Esophagus squamous epithelium (tissue), 5 donors: Measurements from ENCODE around the gene UBE2F. TPM values are rescaled to one million over a fixed set of nuclear protein-coding genes. Genes with fewer than 3 reads are reported as not detected.
A peak's percentile ranks its signal among the peaks of the same experiment; 100 is the strongest.

Experiments used
- DNase-seq: peaks from one replicate; lab custom pipeline; 2025; lab: John Stamatoyannopoulos, UW
- H3K27ac ChIP-seq, 4 donors: fragments of 200-600 bp; sonication (generic); one replicate each; pipeline ENCODE4 v1.5.1; 2016 to 2019; ENCODE audit warnings: mild to moderate bottlenecking in 1 of 4
- H3K27me3 ChIP-seq, 4 donors: fragments of 200-600 bp; sonication (generic); 1 replicate in 3 of 4; 2 replicates in 1 of 4; pipeline versions ENCODE4 v1.5.1 to v1.6.0; 2017 to 2021; ENCODE audit warnings: antibody characterized with exemption in 1 of 4
- H3K36me3 ChIP-seq, 3 donors: fragments of 200-600 bp; sonication (generic); one replicate each; pipeline ENCODE4 v1.5.1; 2016 to 2019
- H3K4me1 ChIP-seq, 3 donors: fragments of 200-600 bp; sonication (generic); one replicate each; pipeline ENCODE4 v1.5.1; 2017 to 2019
- H3K4me3 ChIP-seq, 4 donors: fragments of 200-600 bp; sonication (generic); 1 replicate in 3 of 4; 2 replicates in 1 of 4; pipeline ENCODE4 v1.5.1; 2016 to 2019; ENCODE audit warnings: mild to moderate bottlenecking in 2 of 4, moderate library complexity in 1 of 4
- H3K9me3 ChIP-seq, 3 donors: fragments of 200-600 bp; sonication (generic); one replicate each; pipeline ENCODE4 v1.5.1; 2016 to 2019
- POLR2A ChIP-seq, 4 donors: fragments of 450-650 bp; IDR thresholded peaks; one replicate each; pipeline ENCODE4 v1.6.1; 2017; ENCODE audit warnings: antibody characterized with exemption in 4 of 4, mild to moderate bottlenecking in 4 of 4, moderate library complexity in 3 of 4
- WGBS, 2 donors: methylation state at CpG; one replicate each; pipeline ENCODE4 v1.1.5; 2018; 5-methylcytosine and 5-hydroxymethylcytosine counted together
- intact Hi-C: fragments of 100-400 bp; cut with DNase I; formaldehyde crosslinking; loops from one replicate; pipeline ENCODE4 v1.15.0; 2022
- total RNA-seq, 4 donors: library from RNA; depleted of rRNA; stranded (reverse); fragments of >200 nt; gene quantifications; one replicate each; pipeline ENCODE4 v1.1.0, GENCODE V29; 2016
- TF ChIP-seq, protein P1 (sequence below), 6 experiments: fragments of 450-650 bp in 4 of 6; fragments of 200-600 bp in 2 of 6; sonication (generic) in 2 of 6; IDR thresholded peaks; one replicate each; pipeline ENCODE4 v1.5.1; 2016 to 2019; ENCODE audit warnings: antibody characterized with exemption in 6 of 6, mild to moderate bottlenecking in 4 of 6, moderate library complexity in 4 of 6
- donor health status: DM: yes; HTN: yes; CAD: no.

UBE2F gene
- total RNA-seq, result 10 to 100 TPM; 54.9 to 84.7 (median 64.8) TPM

DNA sequence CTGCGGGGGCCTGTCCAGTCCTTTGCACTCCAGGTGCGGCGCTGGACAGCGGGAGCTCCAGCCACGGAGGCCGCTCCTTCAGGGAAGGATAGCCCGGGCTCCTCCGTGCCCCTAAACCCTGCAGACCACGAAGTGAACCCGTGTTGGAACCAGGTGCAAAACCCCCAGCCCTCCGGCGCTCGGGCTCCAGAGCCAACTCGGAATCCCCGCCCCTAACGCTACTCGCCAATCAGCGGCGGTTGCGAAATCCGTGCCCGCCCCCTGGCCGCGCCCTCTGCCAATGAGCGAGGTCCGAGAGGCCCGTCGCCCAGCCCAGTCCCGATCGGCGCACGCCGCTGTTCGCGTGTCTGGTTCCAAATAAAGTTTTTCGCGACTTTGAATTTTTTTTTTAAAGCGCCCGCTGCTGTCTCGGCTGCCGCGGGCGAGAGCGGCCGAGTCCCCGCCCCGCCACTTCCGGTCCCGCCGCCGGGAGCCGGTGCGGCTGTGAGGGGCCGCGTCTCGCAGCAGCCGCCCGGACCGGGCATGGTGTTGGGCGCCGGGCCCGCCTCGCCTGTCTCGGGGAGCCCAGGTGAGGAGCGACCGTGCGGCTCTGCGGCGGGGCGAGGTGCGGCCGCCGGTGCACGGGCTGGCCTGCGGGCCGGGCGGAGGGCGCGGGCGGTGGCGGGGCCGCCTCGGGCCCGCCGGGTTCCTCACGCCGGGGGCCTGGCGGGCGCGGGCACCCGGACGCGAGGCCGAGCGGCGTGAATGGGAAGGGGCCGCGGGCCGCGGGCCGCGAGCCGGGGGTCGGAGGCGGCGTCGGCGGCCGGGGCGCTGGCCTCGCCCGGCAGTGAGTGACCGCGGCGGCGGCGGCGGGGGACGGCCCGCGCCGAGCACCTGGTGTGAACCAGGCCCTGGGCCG lies at the start of gene UBE2F:
Gene UBE2F (plus strand): TSS at position 450 of the 898 bp plus-strand sequence. CDS start 6,094 bp downstream, outside the sequence.
- Histone ChIP-seq H3K27me3 (no peaks in the 10 kb centered on the region), H3K4me3 (peak within 1 kb of the TSS; percentile 51 to 93 (median 70)), H3K9me3 (peaks cover 0 to 15% (median 14%) of the 10 kb centered on the region in 3 donors), H3K27ac (peak within 1 kb of the TSS; percentile 73 to 92 (median 84)), H3K36me3 (no peaks in the 10 kb centered on the region), H3K4me1 (peaks cover 17 to 45% (median 24%) of the 10 kb centered on the region in 3 donors)
- intact Hi-C loops, result no loop called here
- 0% methylated on average over 20 to 22 of the region's 123 CpGs for WGBS, 2 donors
- peak; percentile 83 for DNase-seq
- peak in 3 of 4 donors; percentile 37 to 85 (median 71) for TF ChIP-seq POLR2A (IDR thresholded peaks at IDR 0.05)
- TF ChIP-seq, protein P1, sequence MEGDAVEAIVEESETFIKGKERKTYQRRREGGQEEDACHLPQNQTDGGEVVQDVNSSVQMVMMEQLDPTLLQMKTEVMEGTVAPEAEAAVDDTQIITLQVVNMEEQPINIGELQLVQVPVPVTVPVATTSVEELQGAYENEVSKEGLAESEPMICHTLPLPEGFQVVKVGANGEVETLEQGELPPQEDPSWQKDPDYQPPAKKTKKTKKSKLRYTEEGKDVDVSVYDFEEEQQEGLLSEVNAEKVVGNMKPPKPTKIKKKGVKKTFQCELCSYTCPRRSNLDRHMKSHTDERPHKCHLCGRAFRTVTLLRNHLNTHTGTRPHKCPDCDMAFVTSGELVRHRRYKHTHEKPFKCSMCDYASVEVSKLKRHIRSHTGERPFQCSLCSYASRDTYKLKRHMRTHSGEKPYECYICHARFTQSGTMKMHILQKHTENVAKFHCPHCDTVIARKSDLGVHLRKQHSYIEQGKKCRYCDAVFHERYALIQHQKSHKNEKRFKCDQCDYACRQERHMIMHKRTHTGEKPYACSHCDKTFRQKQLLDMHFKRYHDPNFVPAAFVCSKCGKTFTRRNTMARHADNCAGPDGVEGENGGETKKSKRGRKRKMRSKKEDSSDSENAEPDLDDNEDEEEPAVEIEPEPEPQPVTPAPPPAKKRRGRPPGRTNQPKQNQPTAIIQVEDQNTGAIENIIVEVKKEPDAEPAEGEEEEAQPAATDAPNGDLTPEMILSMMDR (IDR thresholded peaks at IDR 0.05), result peak in 3 of 6 experiments; percentile 1 to 36 (median 14)

DNA sequence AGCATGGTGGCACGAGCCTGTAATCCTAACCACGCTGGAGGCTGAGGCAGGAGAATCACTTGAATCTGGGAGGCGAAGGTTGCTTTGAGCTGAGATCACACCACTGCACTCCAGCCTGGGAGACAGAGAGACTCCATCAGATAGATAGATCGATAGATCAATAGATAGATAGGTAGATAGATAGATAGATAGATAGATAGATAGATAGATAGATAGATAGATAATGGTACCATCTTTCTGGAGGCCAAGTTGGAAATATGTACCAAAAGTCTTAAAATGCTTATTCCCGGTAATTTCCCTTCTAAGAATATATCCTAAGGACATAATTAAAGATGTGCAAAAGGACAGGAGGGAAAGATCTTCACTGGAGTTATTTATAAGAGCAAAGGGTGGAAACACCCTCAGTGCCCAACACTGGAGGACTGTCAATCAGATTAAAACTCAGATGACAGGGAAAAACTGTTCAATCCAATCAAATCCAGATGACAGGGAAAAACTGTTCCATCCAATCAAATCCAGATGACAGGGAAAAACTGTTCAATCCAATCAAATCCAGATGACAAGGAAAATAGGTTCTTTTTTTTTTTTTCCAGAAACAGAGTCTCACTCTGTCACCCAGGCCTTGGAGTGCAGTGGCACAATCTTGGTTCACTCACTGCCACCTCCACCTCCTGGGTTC lies 49.0 kb upstream of the UBE2F start:
- TF ChIP-seq POLR2A (IDR thresholded peaks at IDR 0.05), result no peak
- TF ChIP-seq, protein P1 (IDR thresholded peaks at IDR 0.05), result no peak
- no peaks in the 10 kb centered on the region for H3K36me3 ChIP-seq
- H3K27me3 ChIP-seq, result peaks cover 0 to 5% (median 0%) of the 10 kb centered on the region in 4 donors
- H3K9me3 ChIP-seq, result no peaks in the 10 kb centered on the region
- DNase-seq, result no peak
- no peak overlapping the region for H3K4me3 ChIP-seq
- intact Hi-C loops, result no loop called here
- H3K4me1 ChIP-seq, result peaks cover 0 to 11% (median 2%) of the 10 kb centered on the region in 3 donors
- H3K27ac ChIP-seq, result no peak overlapping the region
- WGBS, 2 donors, result 80 to 82% methylated on average over 5 of the region's 5 CpGs

DNA sequence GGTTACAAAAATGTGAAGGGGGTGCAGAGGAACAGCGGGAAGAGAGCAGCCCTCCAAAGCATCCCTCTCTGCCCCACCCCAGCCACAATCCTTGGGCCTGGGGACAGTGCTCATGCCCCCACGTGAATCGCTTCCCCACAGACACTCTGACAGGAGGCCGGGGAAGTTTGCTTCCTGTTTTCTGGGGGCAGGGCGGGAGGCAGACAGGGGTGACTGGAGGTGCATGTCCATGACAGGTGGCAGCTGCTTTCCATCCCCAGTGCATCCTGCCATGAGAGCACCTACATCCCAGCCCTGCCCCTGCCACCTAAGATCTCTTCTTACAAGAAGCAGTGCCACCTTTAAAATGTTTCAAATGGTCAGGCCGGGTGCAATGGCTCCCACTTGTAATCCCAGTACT lies 47.2 kb upstream of the UBE2F start:
- Histone ChIP-seq H3K27me3 (peaks cover 0 to 5% (median 0%) of the 10 kb centered on the region in 4 donors), H3K27ac (peak overlapping the region in 1 of 4 donors; percentile 61), H3K4me1 (peaks cover 7 to 25% (median 9%) of the 10 kb centered on the region in 3 donors), H3K36me3 (no peaks in the 10 kb centered on the region), H3K9me3 (no peaks in the 10 kb centered on the region), H3K4me3 (no peak overlapping the region)
- 56 to 78% methylated on average over 4 to 5 of the region's 6 CpGs for WGBS, 2 donors
- TF ChIP-seq, protein P1 (IDR thresholded peaks at IDR 0.05), result no peak
- TF ChIP-seq POLR2A (IDR thresholded peaks at IDR 0.05), result no peak
- no peak for DNase-seq
- intact Hi-C loops, result no loop called here

DNA sequence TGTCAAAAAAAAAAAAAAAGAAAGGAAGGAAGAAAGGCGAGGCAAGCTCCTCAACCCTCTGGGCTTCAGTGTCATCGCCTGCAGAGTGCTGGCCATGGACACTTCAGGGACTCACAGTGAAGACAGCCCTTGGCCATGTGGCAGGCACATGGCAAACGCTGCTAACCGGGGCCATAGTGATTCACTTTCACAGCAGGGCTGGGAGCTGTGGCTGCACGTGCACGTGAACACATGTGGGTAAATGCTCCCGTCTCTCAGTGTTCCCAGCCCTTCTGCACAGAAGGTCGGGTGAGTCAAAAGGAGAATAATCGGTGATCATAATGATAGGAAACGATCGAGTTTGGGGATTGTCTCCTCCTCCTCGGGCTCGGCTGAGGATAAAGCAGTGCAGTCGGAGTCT lies 46.1 kb upstream of the UBE2F start:
- TF ChIP-seq, protein P1 (IDR thresholded peaks at IDR 0.05), result no peak
- no peak for TF ChIP-seq POLR2A (IDR thresholded peaks at IDR 0.05)
- intact Hi-C loops, result no loop called here
- Histone ChIP-seq H3K27ac (no peak overlapping the region), H3K4me1 (peaks cover 7 to 25% (median 9%) of the 10 kb centered on the region in 3 donors), H3K27me3 (peaks cover 0 to 5% (median 0%) of the 10 kb centered on the region in 4 donors), H3K36me3 (no peaks in the 10 kb centered on the region), H3K4me3 (no peak overlapping the region), H3K9me3 (no peaks in the 10 kb centered on the region)
- 74 to 87% methylated on average over 6 to 14 of the region's 14 CpGs for whole genome bisulfite sequencing, 2 donors
- DNase-seq, result no peak
